OCI-LY7 (cell line): ENCODE results near the gene PZP. TPM values are rescaled to one million over a fixed set of nuclear protein-coding genes. Genes with fewer than 3 reads are reported as not detected.

Experiments used
- BruUV-seq: library from RNA; stranded (reverse); fragments of 400-500 nt; replicated peaks from 2 replicates; lab custom pipeline; 2021; lab: Mats Ljungman, UMichigan
- CTCF ChIA-PET: fragments of 300-600 bp; sonication (Branson Sonifier 250); formaldehyde crosslinking; loops from one replicate; lab custom pipeline; 2022; ENCODE audit warnings: antibody characterized with exemption; ENCODE audit not compliant: unreplicated experiment; lab: Charles Lee
- POLR2A ChIA-PET: fragments of 300-600 bp; sonication (Branson Sonifier 250); formaldehyde crosslinking; loops from one replicate; lab custom pipeline; 2022; ENCODE audit warnings: antibody characterized with exemption; lab: Charles Lee
- DNase-seq: peaks from one replicate; pipeline ENCODE4 v3.0.0-alpha.2; 2015; ENCODE audit warnings: low spot score
- H2AFZ ChIP-seq: fragments of 200-600 bp; sonication (generic), shearing (Covaris generic); 2 replicates; pipeline ENCODE4 v1.6.1; 2014; ENCODE audit warnings: mild to moderate bottlenecking, antibody characterized with exemption, low read length, moderate library complexity
- H3K27ac ChIP-seq: fragments of 200-600 bp; sonication (generic); 2 replicates; pipeline ENCODE4 v1.5.1; 2014; ENCODE audit warnings: mixed run types, low read depth, mild to moderate bottlenecking, moderate library complexity, low read length, inconsistent platforms; ENCODE audit not compliant: poor library complexity, severe bottlenecking
- H3K36me3 ChIP-seq: fragments of 200-600 bp; sonication (generic); 2 replicates; pipeline ENCODE4 v1.6.1; 2014; ENCODE audit warnings: mild to moderate bottlenecking, antibody characterized with exemption, low read length, moderate library complexity, mixed read lengths; ENCODE audit not compliant: insufficient read depth
- H3K4me1 ChIP-seq: fragments of 200-600 bp; sonication (generic); 2 replicates; pipeline ENCODE4 v1.5.1; 2014; ENCODE audit warnings: mild to moderate bottlenecking, low read length; ENCODE audit not compliant: insufficient read depth, poor library complexity, severe bottlenecking
- H3K4me2 ChIP-seq: fragments of 200-600 bp; sonication (generic); 2 replicates; pipeline ENCODE4 v1.6.1; 2014; ENCODE audit warnings: mild to moderate bottlenecking, low read length
- H3K4me3 ChIP-seq: fragments of 200-600 bp; sonication (generic); 2 replicates; pipeline ENCODE4 v1.5.1; 2014; ENCODE audit warnings: mild to moderate bottlenecking, low read depth, low read length; ENCODE audit not compliant: poor library complexity, severe bottlenecking
- H3K79me2 ChIP-seq: fragments of 200-600 bp; sonication (generic); 2 replicates; pipeline ENCODE4 v1.6.1; 2016; ENCODE audit warnings: low read depth, mild to moderate bottlenecking, low read length, moderate library complexity, mixed read lengths; ENCODE audit not compliant: insufficient read depth
- H3K9me2 ChIP-seq: fragments of 200-600 bp; sonication (generic); 2 replicates; pipeline ENCODE4 v1.6.1; 2016; ENCODE audit warnings: mild to moderate bottlenecking, low read length, mixed read lengths; ENCODE audit not compliant: insufficient read depth
- H3K9me3 ChIP-seq: fragments of 200-600 bp; sonication (generic); 2 replicates; pipeline ENCODE4 v1.6.1; 2014; ENCODE audit warnings: mild to moderate bottlenecking, mixed run types, low read length, mixed read lengths
- H4K20me1 ChIP-seq: fragments of 200-600 bp; sonication (generic); 2 replicates; pipeline ENCODE4 v1.6.1; 2014; ENCODE audit warnings: mild to moderate bottlenecking, antibody characterized with exemption, low read length, moderate library complexity, mixed read lengths; ENCODE audit not compliant: insufficient read depth
- CTCF ChIP-seq: fragments of 200-600 bp; sonication (generic); conservative IDR thresholded peaks from 2 replicates; pipeline ENCODE4 v1.5.1; 2014; ENCODE audit warnings: mild to moderate bottlenecking, antibody characterized with exemption, low read length, moderate library complexity, mixed read lengths
- EZH2phosphoT487 ChIP-seq: fragments of 200-600 bp; sonication (generic); IDR thresholded peaks from 2 replicates; pipeline ENCODE4 v1.6.1; 2018; ENCODE audit warnings: low read depth, borderline replicate concordance, mild to moderate bottlenecking, mixed run types, antibody characterized with exemption, low read length, moderate library complexity, mixed read lengths
- intact Hi-C: fragments of 100-400 bp; cut with micrococcal nuclease; formaldehyde crosslinking; loops from one replicate; pipeline ENCODE4 v1.10.0; 2022; ENCODE audit not compliant: unreplicated experiment
- total RNA-seq, 2 experiments: library from RNA; depleted of rRNA in 1 of 2; stranded (reverse); fragments of >200 nt in 1 of 2; shearing (Covaris generic) in 1 of 2; gene quantifications; 2 replicates each; pipeline ENCODE4 v1.2.3, GENCODE V29; 2014 to 2022

Gene PZP
- total RNA-seq, 2 experiments from 2014 or later, result not detected

GRCh38 chr12:9204380-9204779 is 3.8 kb downstream of the PZP start:
- no peaks in the 10 kb centered on the region for H4K20me1 ChIP-seq
- no peak overlapping the region for H3K4me3 ChIP-seq
- H3K27ac ChIP-seq, result no peak overlapping the region
- H3K79me2 ChIP-seq, result no peaks in the 10 kb centered on the region
- no peaks in the 10 kb centered on the region for H3K36me3 ChIP-seq
- H3K9me3 ChIP-seq, result no peaks in the 10 kb centered on the region
- no TSS peak for BruUV-seq
- ChIA-PET CTCF (no interaction called here), POLR2A (interaction anchor here (0.6 kb wide), 1 partner anchor 366 kb away, joined by 6 read pairs; no protein-coding TSS in a partner anchor)
- DNase-seq, result no peak
- no peak for TF ChIP-seq EZH2phosphoT487
- no peak for TF ChIP-seq CTCF
- H3K4me1 ChIP-seq, result no peaks in the 10 kb centered on the region
- intact Hi-C loops, result no loop called here
- H2AFZ ChIP-seq, result no peak overlapping the region
- no peaks in the 10 kb centered on the region for H3K9me2 ChIP-seq
- no peak overlapping the region for H3K4me2 ChIP-seq

- no TSS peak for BruUV-seq
- no peaks in the 10 kb centered on the region for H3K36me3 ChIP-seq
- H3K79me2 ChIP-seq, result no peaks in the 10 kb centered on the region
- intact Hi-C loops, result no loop called here
- TF ChIP-seq EZH2phosphoT487 (no peak), CTCF (no peak)
- CTCF ChIA-PET, result no interaction called here
- POLR2A ChIA-PET, result no interaction called here
- no peak overlapping the region for H3K4me2 ChIP-seq
- no peaks in the 10 kb centered on the region for H3K9me2 ChIP-seq
- no peaks in the 10 kb centered on the region for H4K20me1 ChIP-seq
- no peaks in the 10 kb centered on the region for H3K4me1 ChIP-seq
- DNase-seq, result no peak
- no peaks in the 10 kb centered on the region for H3K9me3 ChIP-seq
- no peak overlapping the region for H3K4me3 ChIP-seq
- H2AFZ ChIP-seq, result no peak overlapping the region
- no peak overlapping the region for H3K27ac ChIP-seq
These were observed 10.2 kb downstream of the PZP start for GRCh38 chr12:9198012-9198411.

DNA sequence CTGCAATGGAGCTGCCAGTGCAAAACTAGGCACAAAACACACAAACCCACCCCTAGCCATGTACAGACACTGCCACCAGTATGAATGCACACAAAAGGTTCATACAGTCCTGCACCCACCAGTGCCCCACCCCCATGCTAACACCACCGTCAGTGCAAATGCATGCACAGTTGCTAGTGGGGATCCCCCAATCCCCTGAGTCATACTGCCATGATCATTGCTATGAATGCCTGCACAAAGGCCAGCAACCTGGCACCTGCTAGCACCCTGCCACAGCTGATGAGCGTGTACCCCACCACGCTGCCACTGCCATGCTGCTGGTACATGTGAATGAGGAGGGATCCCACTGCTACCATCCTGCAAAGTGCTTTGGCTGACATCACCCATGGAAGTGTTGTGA is 23.9 kb downstream of the PZP start:
- Histone ChIP-seq H3K4me2 (no peak overlapping the region), H3K36me3 (no peaks in the 10 kb centered on the region), H3K79me2 (no peaks in the 10 kb centered on the region), H3K9me2 (no peaks in the 10 kb centered on the region), H3K4me3 (no peak overlapping the region), H2AFZ (no peak overlapping the region), H4K20me1 (no peaks in the 10 kb centered on the region), H3K9me3 (no peaks in the 10 kb centered on the region), H3K4me1 (no peaks in the 10 kb centered on the region), H3K27ac (no peak overlapping the region)
- TF ChIP-seq CTCF (no peak), EZH2phosphoT487 (no peak)
- DNase-seq, result no peak
- CTCF ChIA-PET, result no interaction called here
- no TSS peak for BruUV-seq
- intact Hi-C loops, result no loop called here
- POLR2A ChIA-PET, result interaction anchor here (0.5 to 1.3 kb wide), 3 partner anchors 8 to 62 kb away, joined by 3 to 4 read pairs (median 3); no protein-coding TSS in a partner anchor
